Upper lobe of left lung (tissue), 6 donors: ENCODE measurements around the gene KCNIP4. TPM values are rescaled to one million over a fixed set of nuclear protein-coding genes. Genes with fewer than 3 reads are reported as not detected.

Experiments
- ATAC-seq, 2 donors: fragments of 200-7000 bp; cut with Tn5 transposase; one replicate each; pipeline ENCODE4 v1.9.1; 2022; ENCODE audit warnings: mild to moderate bottlenecking in 2 of 2, moderate library complexity in 2 of 2; ENCODE audit not compliant: low FRiP score in 2 of 2
- DNase-seq, 2 donors: peaks; one replicate each; pipeline ENCODE4 v3.0.0-alpha.2; 2019 to 2020
- H3K27ac ChIP-seq, 4 donors: fragments of 200-600 bp; sonication (generic); one replicate each; pipeline ENCODE4 v1.5.1; 2016 to 2019
- H3K27me3 ChIP-seq, 4 donors: fragments of 200-600 bp; sonication (generic); one replicate each; pipeline ENCODE4 v1.5.1; 2017 to 2019
- H3K36me3 ChIP-seq, 4 donors: fragments of 200-600 bp; sonication (generic); one replicate each; pipeline ENCODE4 v1.5.1; 2016 to 2019
- H3K4me1 ChIP-seq, 4 donors: fragments of 200-600 bp; sonication (generic); one replicate each; pipeline ENCODE4 v1.5.1; 2018 to 2019
- H3K4me3 ChIP-seq, 4 donors: fragments of 200-600 bp; sonication (generic); one replicate each; pipeline ENCODE4 v1.5.1; 2017 to 2019; ENCODE audit warnings: mild to moderate bottlenecking in 2 of 4, moderate library complexity in 1 of 4
- H3K9me3 ChIP-seq, 4 donors: fragments of 200-600 bp; sonication (generic); one replicate each; pipeline ENCODE4 v1.5.1; 2018 to 2019
- CTCF ChIP-seq, 6 experiments: fragments of 450-650 bp in 4 of 6; fragments of 200-600 bp in 2 of 6; sonication (generic) in 2 of 6; IDR thresholded peaks; one replicate each; pipeline ENCODE4 v1.5.1; 2016 to 2019; ENCODE audit warnings: antibody characterized with exemption in 6 of 6
- EP300 ChIP-seq, 4 donors: sonication (generic); formaldehyde crosslinking; IDR thresholded peaks; one replicate each; pipeline ENCODE4 v1.5.1; 2017; ENCODE audit warnings: antibody characterized with exemption in 4 of 4, control low read depth in 2 of 4
- POLR2A ChIP-seq, 4 donors: fragments of 450-650 bp; IDR thresholded peaks; one replicate each; pipeline ENCODE4 v1.5.1; 2016 to 2017; ENCODE audit warnings: antibody characterized with exemption in 4 of 4, mild to moderate bottlenecking in 2 of 4
- POLR2AphosphoS5 ChIP-seq, 2 donors: sonication (generic); formaldehyde crosslinking; IDR thresholded peaks; one replicate each; pipeline ENCODE4 v1.5.1; 2017; ENCODE audit warnings: antibody characterized with exemption in 2 of 2
- WGBS, 2 donors: methylation state at CpG; one replicate each; pipeline ENCODE4 v1.1.5; 2017 to 2018; 5-methylcytosine and 5-hydroxymethylcytosine counted together
- total RNA-seq, 6 donors: library from RNA; depleted of rRNA in 4 of 6; stranded (reverse); fragments of >200 nt in 4 of 6; gene quantifications; one replicate each; pipeline versions ENCODE4 v1.1.0 to v1.2.1, GENCODE V29; 2016 to 2021
- donor health status: DM: no; HTN: no; CAD: no; lungs with moderate emphysema.
- donor health status: DM: no; HTN: yes; CAD: no; lungs with severe emphysema.

KCNIP4 gene
- total RNA-seq, 6 donors from 2014 or later: 0.20 TPM; not detected in 5

GRCh38 chr4:21986307-21986706, 37.7 kb upstream of the KCNIP4 start:
- Histone ChIP-seq H3K4me3 (no peak overlapping the region), H3K27me3 (no peaks in the 10 kb centered on the region), H3K4me1 (no peaks in the 10 kb centered on the region), H3K9me3 (no peaks in the 10 kb centered on the region), H3K36me3 (no peaks in the 10 kb centered on the region), H3K27ac (no peak overlapping the region)
- DNase-seq (no peak), ATAC-seq (no peak)
- TF ChIP-seq POLR2A (IDR thresholded peaks at IDR 0.05): no peak
- no peak for TF ChIP-seq CTCF (IDR thresholded peaks at IDR 0.05)
- TF ChIP-seq POLR2AphosphoS5 (IDR thresholded peaks at IDR 0.05): no peak
- TF ChIP-seq EP300 (IDR thresholded peaks at IDR 0.05): no peak

- DNase-seq (no peak), ATAC-seq (no peak)
- H3K36me3 ChIP-seq: no peaks in the 10 kb centered on the region
- H3K9me3 ChIP-seq: no peaks in the 10 kb centered on the region
- H3K4me3 ChIP-seq: no peak overlapping the region
- H3K4me1 ChIP-seq: no peaks in the 10 kb centered on the region
- WGBS, 2 donors: 27 to 67% methylated on average over 1 of the region's 1 CpG
- no peaks in the 10 kb centered on the region for H3K27me3 ChIP-seq
- no peak for TF ChIP-seq POLR2A (IDR thresholded peaks at IDR 0.05)
- TF ChIP-seq EP300 (IDR thresholded peaks at IDR 0.05): no peak
- no peak for TF ChIP-seq CTCF (IDR thresholded peaks at IDR 0.05)
- TF ChIP-seq POLR2AphosphoS5 (IDR thresholded peaks at IDR 0.05): no peak
- no peak overlapping the region for H3K27ac ChIP-seq
These were observed 33.5 kb upstream of the KCNIP4 start for GRCh38 chr4:21982087-21982486.

- TF ChIP-seq POLR2AphosphoS5 (IDR thresholded peaks at IDR 0.05): no peak
- Histone ChIP-seq H3K27me3 (no peaks in the 10 kb centered on the region), H3K9me3 (no peaks in the 10 kb centered on the region), H3K4me3 (no peak overlapping the region), H3K27ac (no peak overlapping the region), H3K4me1 (no peaks in the 10 kb centered on the region), H3K36me3 (no peaks in the 10 kb centered on the region)
- WGBS, 2 donors: 93 to 97% methylated on average over 1 of the region's 1 CpG
- ATAC-seq: no peak
- DNase-seq: no peak
These were observed 30.6 kb upstream of the KCNIP4 start for GRCh38 chr4:21979196-21979595.

GRCh38 chr4:21976166-21976565, 27.6 kb upstream of the KCNIP4 start:
- Histone ChIP-seq H3K4me1 (no peaks in the 10 kb centered on the region), H3K4me3 (no peak overlapping the region), H3K36me3 (no peaks in the 10 kb centered on the region), H3K27me3 (no peaks in the 10 kb centered on the region), H3K9me3 (no peaks in the 10 kb centered on the region), H3K27ac (no peak overlapping the region)
- DNase-seq (no peak), ATAC-seq (no peak)
- 66 to 78% methylated on average over 1 of the region's 1 CpG for whole genome bisulfite sequencing, 2 donors
- TF ChIP-seq POLR2A (IDR thresholded peaks at IDR 0.05): no peak
- TF ChIP-seq CTCF (IDR thresholded peaks at IDR 0.05): no peak
- TF ChIP-seq POLR2AphosphoS5 (IDR thresholded peaks at IDR 0.05): no peak
- no peak for TF ChIP-seq EP300 (IDR thresholded peaks at IDR 0.05)

GRCh38 chr4:21973850-21974249, 25.3 kb upstream of the KCNIP4 start:
- Histone ChIP-seq H3K27ac (no peak overlapping the region), H3K36me3 (no peaks in the 10 kb centered on the region), H3K4me1 (no peaks in the 10 kb centered on the region), H3K4me3 (no peak overlapping the region), H3K27me3 (no peaks in the 10 kb centered on the region), H3K9me3 (no peaks in the 10 kb centered on the region)
- TF ChIP-seq CTCF (IDR thresholded peaks at IDR 0.05): no peak
- no peak for TF ChIP-seq EP300 (IDR thresholded peaks at IDR 0.05)
- TF ChIP-seq POLR2AphosphoS5 (IDR thresholded peaks at IDR 0.05): no peak
- no peak for TF ChIP-seq POLR2A (IDR thresholded peaks at IDR 0.05)
- no peak for DNase-seq
- WGBS, 2 donors: 59 to 74% methylated on average over 3 of the region's 3 CpGs
- no peak for ATAC-seq
